GM19025 (cell line): Measurements from ENCODE around the gene TRIM2.

ENCODE experiments used
- ATAC-seq: cut with Tn5 transposase; IDR thresholded peaks from one replicate; pipeline ENCODE4 v1.9.1; 2021; ENCODE audit warnings: mild to moderate bottlenecking, low read depth, moderate library complexity; ENCODE audit not compliant: unreplicated experiment

The TRIM2 gene

GRCh38 chr4:153362184-153362583 is 157.9 kb downstream of the TRIM2 start:
- ATAC-seq: no peak

- no peak for ATAC-seq
Measured at GRCh38 chr4:153364061-153364460, 159.8 kb downstream of the TRIM2 start.

GRCh38 chr4:153365003-153365402 is 160.8 kb downstream of the TRIM2 start:
- peak; percentile 80 for ATAC-seq

GRCh38 chr4:153366486-153366885 is 162.2 kb downstream of the TRIM2 start:
- no peak for ATAC-seq

GRCh38 chr4:153367092-153367491 is 162.8 kb downstream of the TRIM2 start:
- ATAC-seq: no peak

GRCh38 chr4:153369021-153369420 is 164.8 kb downstream of the TRIM2 start:
- ATAC-seq: no peak

- ATAC-seq: no peak
Measured at GRCh38 chr4:153371701-153372234, 167.5 kb downstream of the TRIM2 start.

- no peak for ATAC-seq
Measured at GRCh38 chr4:153372967-153373562, 168.8 kb downstream of the TRIM2 start.

GRCh38 chr4:153374442-153374841 is 170.2 kb downstream of the TRIM2 start:
- ATAC-seq: no peak

- no peak for ATAC-seq
Measured at GRCh38 chr4:153375303-153375702, 171.1 kb downstream of the TRIM2 start.

- ATAC-seq: no peak
Measured at GRCh38 chr4:153383131-153383530, 178.9 kb downstream of the TRIM2 start.

- no peak for ATAC-seq
Measured at GRCh38 chr4:153384160-153384559, 179.9 kb downstream of the TRIM2 start.

- no peak for ATAC-seq
Measured at GRCh38 chr4:153385784-153386183, 181.5 kb downstream of the TRIM2 start.

GRCh38 chr4:153387981-153388380 is 183.7 kb downstream of the TRIM2 start:
- no peak for ATAC-seq
